ENCODE data around the gene DNMT1. TPM values are rescaled to one million over a fixed set of nuclear protein-coding genes. Genes with fewer than 3 reads are reported as not detected.
A peak's percentile ranks its signal among the peaks of the same experiment; 100 is the strongest.
"Not testable (repeated sequence)": the region's sequence is repeated elsewhere in the genome, so short reads cannot be mapped to it uniquely, and the experiment has no call there.

The DNMT1 gene
- total RNA-seq, 8 experiments from 2014 or later: 16.9 to 92.4 (median 37.4) TPM

DNA sequence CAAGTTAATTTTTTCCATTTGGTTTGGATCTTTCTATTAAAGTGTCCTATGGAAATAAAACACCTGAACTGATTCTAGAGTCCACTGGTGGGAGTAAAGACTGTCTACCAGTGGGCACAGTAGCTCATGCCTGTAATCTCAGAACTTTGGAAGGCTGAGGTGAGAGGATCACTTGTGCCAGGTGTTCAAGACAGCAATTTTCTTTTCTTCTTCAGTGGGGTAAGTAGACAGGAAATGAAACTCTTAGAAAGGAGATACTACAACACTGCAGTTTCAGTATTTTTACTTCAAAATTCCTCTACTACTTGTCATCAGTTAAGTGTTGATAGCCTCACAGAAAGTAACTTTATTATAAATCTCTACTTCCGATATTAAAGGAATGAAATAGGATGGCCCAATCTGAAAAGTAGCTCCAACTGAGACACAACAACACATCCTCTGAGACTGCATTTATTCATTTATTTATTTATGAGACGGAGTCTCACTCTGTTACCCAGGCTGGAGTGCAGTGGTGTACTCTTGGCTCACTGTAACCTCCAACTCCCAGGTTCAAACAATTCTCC lies 26.3 kb downstream of the DNMT1 start:
- Histone ChIP-seq H3K27ac (no peak overlapping the region), H3K4me3 (no peak overlapping the region), H3K4me1 (replicated peaks in 1 of 2) (no peaks in the 10 kb centered on the region)
- WGBS, 10 experiments: 88 to 100% (median 100%) methylated on average over 1 to 2 of the region's 2 CpGs; no CpG with 5 or more reads in 5 of the 10 experiments
- in situ Hi-C loops (cut with MboI; ENCODE audit: low pct_unique_long_range_greater_than_20kb in 2 of 9, low sequenced_read_pairs in 9 of 9, unreplicated experiment in 9 of 9): no loop called here
- no peak for ATAC-seq (replicated peaks in 6 of 8)

DNA sequence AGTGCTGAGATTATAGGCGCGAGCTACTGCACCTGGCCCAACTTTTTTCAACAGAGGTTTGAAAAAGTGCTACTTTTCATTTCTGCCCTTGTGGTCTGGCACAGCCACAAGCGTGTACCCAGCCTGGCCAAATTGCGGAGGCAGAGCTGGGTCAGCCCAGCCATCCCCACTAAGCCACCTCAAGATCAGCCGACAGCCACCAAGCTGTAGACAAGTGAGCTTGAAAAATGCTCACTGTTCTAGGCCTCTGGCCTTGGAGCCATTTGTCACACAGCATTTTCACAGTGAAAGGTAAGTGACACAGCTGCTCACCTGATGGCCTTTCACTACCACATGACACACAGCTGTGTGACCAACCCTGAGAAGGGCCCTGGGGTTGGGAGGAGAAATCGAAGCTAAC lies 27.3 kb downstream of the DNMT1 start:
- in situ Hi-C loops (cut with MboI; ENCODE audit: low pct_unique_long_range_greater_than_20kb in 2 of 9, low sequenced_read_pairs in 9 of 9, unreplicated experiment in 9 of 9): no loop called here
- no peak for ATAC-seq (replicated peaks in 6 of 8)
- no peak overlapping the region for H3K27ac ChIP-seq
- no peak overlapping the region for H3K4me3 ChIP-seq
- 88 to 100% (median 100%) methylated on average over 1 to 4 of the region's 6 CpGs; no CpG with 5 or more reads in 4 of the 10 experiments for WGBS, 10 experiments
- no peaks in the 10 kb centered on the region for H3K4me1 ChIP-seq (replicated peaks in 1 of 2)

DNA sequence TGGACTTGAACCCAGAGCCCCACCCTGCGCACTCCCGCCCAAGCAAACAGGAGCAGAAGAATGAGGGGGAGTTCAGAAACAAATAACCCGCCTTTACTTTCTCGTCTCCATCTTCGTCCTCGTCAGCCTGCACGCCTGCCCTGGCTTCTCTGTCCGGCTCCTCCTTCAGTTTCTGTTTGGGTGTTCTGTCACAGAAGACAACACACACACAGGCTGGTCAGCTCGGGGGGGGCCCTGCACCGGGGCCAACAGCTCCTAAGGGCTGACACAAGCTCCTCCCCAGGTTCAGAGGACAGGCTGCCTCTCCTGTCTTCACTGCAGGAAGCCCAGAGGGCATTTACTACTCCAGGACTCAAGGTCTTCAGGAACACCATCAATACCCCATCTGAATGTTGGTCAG lies 28.3 kb downstream of the DNMT1 start:
- H3K4me3 ChIP-seq; ATAC-seq (replicated peaks in 6 of 8); H3K27ac ChIP-seq; H3K4me1 ChIP-seq (replicated peaks in 1 of 2); in situ Hi-C loops (cut with MboI; ENCODE audit: low pct_unique_long_range_greater_than_20kb in 2 of 9, low sequenced_read_pairs in 9 of 9, unreplicated experiment in 9 of 9): not testable (repeated sequence)
- WGBS, 10 experiments: 97 to 100% methylated on average over 1 to 5 of the region's 10 CpGs; no CpG with 5 or more reads in 8 of the 10 experiments

DNA sequence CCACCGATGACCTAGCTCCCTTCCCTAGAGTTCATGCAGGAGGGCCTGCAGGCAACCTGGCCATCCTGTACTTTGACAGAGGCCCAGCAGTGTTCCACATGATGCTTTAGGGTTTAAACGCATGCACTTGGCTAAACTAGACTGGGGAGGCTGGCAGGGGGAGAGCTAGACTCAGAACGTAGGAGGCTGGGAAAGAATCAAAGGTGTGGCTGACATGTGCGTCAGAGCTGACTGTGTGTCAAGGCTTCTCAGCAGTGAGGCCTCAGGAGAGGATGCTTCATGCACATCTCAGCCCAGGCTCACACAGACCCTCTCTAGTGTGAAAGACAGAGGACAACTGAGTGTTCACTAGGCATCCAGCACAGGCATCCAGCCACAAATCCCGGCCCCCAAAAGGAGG lies 28.7 kb downstream of the DNMT1 start:
- H3K4me3 ChIP-seq: no peak overlapping the region
- H3K4me1 ChIP-seq (replicated peaks in 1 of 2): no peaks in the 10 kb centered on the region
- H3K27ac ChIP-seq: no peak overlapping the region
- no peak for ATAC-seq (replicated peaks in 6 of 8)
- in situ Hi-C loops (cut with MboI; ENCODE audit: low pct_unique_long_range_greater_than_20kb in 2 of 9, low sequenced_read_pairs in 9 of 9, unreplicated experiment in 9 of 9): no loop called here
- 80 to 100% (median 92%) methylated on average over 1 to 2 of the region's 5 CpGs; no CpG with 5 or more reads in 4 of the 10 experiments for WGBS, 10 experiments

DNA sequence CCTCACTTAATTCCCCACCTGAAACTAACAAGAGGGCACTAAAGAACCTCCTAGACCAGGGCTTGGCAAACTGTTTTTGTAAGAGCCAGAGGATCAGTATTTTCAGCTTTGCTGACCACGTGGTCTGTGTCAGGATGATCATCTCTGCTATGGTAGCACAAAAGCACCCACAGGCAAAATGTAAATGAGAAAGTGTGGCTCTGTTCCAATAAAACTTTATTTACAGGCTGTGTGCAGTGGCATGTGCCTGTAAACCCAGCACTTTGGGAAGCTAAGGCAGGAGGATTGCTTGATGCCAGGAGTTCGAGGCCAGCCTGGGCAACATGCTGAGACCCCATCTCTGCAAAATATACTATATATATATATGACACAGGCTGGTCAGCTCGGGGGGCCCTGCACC lies 31.2 kb downstream of the DNMT1 start:
- peak in 1 of 8 experiments; percentile 55 for ATAC-seq (replicated peaks in 6 of 8)
- H3K27ac ChIP-seq: no peak overlapping the region
- no peak overlapping the region for H3K4me3 ChIP-seq
- WGBS, 10 experiments: 20 to 100% (median 100%) methylated on average over 1 to 2 of the region's 3 CpGs; no CpG with 5 or more reads in 3 of the 10 experiments
- in situ Hi-C loops (cut with MboI; ENCODE audit: low pct_unique_long_range_greater_than_20kb in 2 of 9, low sequenced_read_pairs in 9 of 9, unreplicated experiment in 9 of 9): no loop called here
- no peaks in the 10 kb centered on the region for H3K4me1 ChIP-seq (replicated peaks in 1 of 2)

DNA sequence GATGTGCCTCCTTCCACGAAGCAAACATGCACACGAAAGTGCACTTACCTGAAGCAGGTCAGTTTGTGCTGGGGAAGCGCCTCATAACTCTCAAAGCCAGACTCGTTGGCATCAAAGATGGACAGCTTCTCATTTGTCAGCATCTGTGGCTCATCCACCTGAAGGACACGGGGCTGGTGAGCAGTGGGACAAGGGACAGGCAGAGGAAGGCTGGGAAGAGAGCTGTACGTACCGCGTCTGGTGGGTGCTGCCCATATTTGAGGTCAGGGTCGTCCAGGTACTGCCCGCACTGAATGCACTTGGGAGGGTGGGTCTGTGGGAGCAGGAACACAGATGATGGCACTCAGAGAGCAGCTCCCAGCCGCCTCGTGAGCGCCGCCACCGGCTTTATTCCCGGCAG lies 35.1 kb downstream of the DNMT1 start:
- H3K4me1 ChIP-seq (replicated peaks in 1 of 2): no peaks in the 10 kb centered on the region
- in situ Hi-C loops (cut with MboI; ENCODE audit: low pct_unique_long_range_greater_than_20kb in 2 of 9, low sequenced_read_pairs in 9 of 9, unreplicated experiment in 9 of 9): no loop called here
- 84 to 100% (median 100%) methylated on average over 1 to 12 of the region's 16 CpGs; no CpG with 5 or more reads in 5 of the 10 experiments for WGBS, 10 experiments
- H3K27ac ChIP-seq: no peak overlapping the region
- no peak overlapping the region for H3K4me3 ChIP-seq
- no peak for ATAC-seq (replicated peaks in 6 of 8)

DNA sequence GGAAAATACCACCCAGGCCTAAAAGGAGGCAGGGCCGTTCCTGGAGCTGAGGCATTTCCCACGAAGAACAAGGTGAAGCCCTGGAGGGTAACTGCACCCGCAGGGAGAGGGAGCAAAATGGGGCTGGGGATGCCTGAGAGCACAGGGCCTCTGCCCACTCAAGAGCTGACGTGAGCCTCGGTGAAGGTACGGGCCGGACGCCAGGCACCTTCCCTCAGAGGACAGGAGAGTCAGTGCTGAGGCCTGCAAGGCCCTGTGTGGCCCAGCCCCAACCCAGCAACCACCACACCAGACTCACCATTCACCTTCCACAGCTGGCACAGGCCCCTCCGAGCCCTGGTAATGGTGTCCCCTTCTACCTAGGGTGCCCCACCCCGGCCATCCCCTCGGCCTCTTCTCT lies 36.3 kb downstream of the DNMT1 start:
- no peak overlapping the region for H3K4me3 ChIP-seq
- no peak for ATAC-seq (replicated peaks in 6 of 8)
- no peaks in the 10 kb centered on the region for H3K4me1 ChIP-seq (replicated peaks in 1 of 2)
- H3K27ac ChIP-seq: no peak overlapping the region
- in situ Hi-C loops (cut with MboI; ENCODE audit: low pct_unique_long_range_greater_than_20kb in 2 of 9, low sequenced_read_pairs in 9 of 9, unreplicated experiment in 9 of 9): no loop called here
- 92 to 98% methylated on average over 6 of the region's 11 CpGs; no CpG with 5 or more reads in 8 of the 10 experiments for WGBS, 10 experiments

DNA sequence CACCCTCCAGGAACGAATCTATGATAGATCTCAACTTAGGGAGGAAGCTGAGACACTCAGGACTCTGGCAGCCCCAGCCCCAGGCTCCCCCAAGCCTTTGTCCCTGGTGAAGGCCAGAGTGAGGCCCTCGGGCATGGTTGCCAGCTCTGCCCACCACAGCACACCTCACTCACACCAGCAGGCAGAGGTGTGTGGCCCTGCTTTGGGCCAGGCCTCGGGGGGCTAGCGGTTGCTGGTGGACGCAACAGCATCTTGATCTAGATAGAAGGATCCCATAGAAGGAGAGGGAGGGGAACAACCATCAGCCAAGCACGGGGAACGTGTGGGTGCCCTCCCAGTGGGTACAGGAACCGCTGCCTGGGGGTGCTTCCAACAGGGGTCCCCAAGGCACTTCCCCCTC lies 36.7 kb downstream of the DNMT1 start:
- Histone ChIP-seq H3K4me3 (no peak overlapping the region), H3K27ac (no peak overlapping the region), H3K4me1 (replicated peaks in 1 of 2) (no peaks in the 10 kb centered on the region)
- no peak for ATAC-seq (replicated peaks in 6 of 8)
- 100% methylated on average over 1 of the region's 8 CpGs; no CpG with 5 or more reads in 8 of the 10 experiments for WGBS, 10 experiments
- in situ Hi-C loops (cut with MboI; ENCODE audit: low pct_unique_long_range_greater_than_20kb in 2 of 9, low sequenced_read_pairs in 9 of 9, unreplicated experiment in 9 of 9): no loop called here

DNA sequence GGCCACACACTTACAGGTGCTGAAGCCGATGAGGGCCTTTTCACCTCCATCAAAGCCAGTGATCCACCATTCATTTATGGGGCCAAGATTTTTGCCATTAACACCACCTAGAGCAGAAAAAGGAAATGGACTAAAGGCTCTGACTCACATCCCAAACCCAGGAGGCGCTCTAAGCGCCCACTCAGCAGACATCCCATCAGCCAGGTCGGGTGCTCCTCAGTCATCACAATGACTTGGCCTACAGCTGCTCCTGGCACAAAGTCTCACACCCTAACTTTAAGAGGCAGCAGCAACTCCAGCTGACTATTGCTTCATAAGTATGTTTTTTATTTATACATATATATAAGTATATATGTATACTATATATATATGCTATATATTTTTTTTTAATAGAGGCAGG lies 38.9 kb downstream of the DNMT1 start:
- no peak overlapping the region for H3K27ac ChIP-seq
- ATAC-seq (replicated peaks in 6 of 8): no peak
- in situ Hi-C loops (cut with MboI; ENCODE audit: low pct_unique_long_range_greater_than_20kb in 2 of 9, low sequenced_read_pairs in 9 of 9, unreplicated experiment in 9 of 9): no loop called here
- H3K4me3 ChIP-seq: no peak overlapping the region
- H3K4me1 ChIP-seq (replicated peaks in 1 of 2): no peaks in the 10 kb centered on the region
- WGBS, 10 experiments: 67 to 100% (median 78%) methylated on average over 1 to 4 of the region's 4 CpGs; no CpG with 5 or more reads in 6 of the 10 experiments

DNA sequence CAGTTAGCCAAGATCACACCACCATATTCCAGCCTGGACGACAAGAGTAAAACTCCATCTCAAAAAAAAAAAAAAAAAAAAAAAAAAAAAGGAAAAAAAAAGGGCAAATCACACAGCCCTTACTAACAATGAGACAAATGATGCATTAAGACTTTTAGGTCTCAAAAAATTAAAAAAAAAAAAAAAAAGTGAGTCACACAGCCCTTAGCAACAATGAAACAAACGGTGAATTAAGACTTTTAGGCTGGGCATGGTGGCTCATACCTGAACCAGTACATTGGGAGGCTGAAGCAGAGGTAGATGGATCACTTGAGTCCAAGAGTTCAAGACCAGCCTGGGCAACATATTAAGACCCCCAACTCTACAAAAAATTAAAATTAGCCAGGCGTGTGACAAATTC lies 42.7 kb downstream of the DNMT1 start:
- Histone ChIP-seq H3K4me3 (no peak overlapping the region), H3K27ac (no peak overlapping the region), H3K4me1 (replicated peaks in 1 of 2) (no peaks in the 10 kb centered on the region)
- ATAC-seq (replicated peaks in 6 of 8): no peak
- WGBS, 10 experiments: 55 to 100% (median 94%) methylated on average over 1 to 2 of the region's 3 CpGs; no CpG with 5 or more reads in 2 of the 10 experiments
- in situ Hi-C loops (cut with MboI; ENCODE audit: low pct_unique_long_range_greater_than_20kb in 2 of 9, low sequenced_read_pairs in 9 of 9, unreplicated experiment in 9 of 9): no loop called here

DNA sequence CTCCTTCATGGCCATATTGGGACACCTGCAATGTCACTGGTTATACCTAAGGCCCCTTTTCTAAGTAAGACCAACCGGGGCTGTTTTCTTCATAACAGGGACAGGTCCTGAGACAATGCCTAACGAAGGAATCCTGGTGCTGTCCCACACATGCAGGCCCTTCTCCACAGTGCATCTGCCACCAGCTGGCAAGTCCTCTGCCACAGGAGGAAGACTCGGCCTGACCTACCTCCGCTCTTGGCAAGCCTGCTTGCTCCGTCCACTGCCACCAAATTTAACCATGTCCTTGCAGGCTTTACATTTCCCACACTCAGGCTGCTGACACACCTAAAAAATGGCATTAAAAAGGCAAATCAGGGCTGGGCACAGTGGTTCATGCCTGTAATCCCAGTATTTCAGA lies 43.2 kb downstream of the DNMT1 start:
- ATAC-seq (replicated peaks in 6 of 8): no peak
- 20 to 100% (median 88%) methylated on average over 1 to 5 of the region's 5 CpGs; no CpG with 5 or more reads in 4 of the 10 experiments for WGBS, 10 experiments
- H3K4me1 ChIP-seq (replicated peaks in 1 of 2): no peaks in the 10 kb centered on the region
- H3K4me3 ChIP-seq: no peak overlapping the region
- no peak overlapping the region for H3K27ac ChIP-seq
- in situ Hi-C loops (cut with MboI; ENCODE audit: low pct_unique_long_range_greater_than_20kb in 2 of 9, low sequenced_read_pairs in 9 of 9, unreplicated experiment in 9 of 9): no loop called here

DNA sequence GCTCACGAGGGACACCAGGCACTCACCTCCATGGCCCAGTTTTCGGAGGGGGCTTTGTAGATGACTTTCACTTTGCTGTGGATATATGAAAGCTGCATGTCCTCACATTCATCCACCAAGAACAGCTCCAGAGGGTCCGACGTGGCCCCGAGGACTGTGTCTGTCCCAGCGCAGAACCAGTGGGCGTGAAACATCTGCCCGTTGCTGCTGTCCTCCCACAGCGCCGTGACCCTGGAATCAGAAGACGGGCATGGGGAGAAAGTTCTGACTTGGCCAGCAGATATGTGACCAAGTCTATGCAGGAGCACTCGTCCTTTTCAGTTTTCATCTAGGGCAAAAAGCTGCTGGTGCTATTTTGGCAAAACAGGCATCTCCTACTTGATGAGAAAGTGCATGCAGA lies 45.3 kb downstream of the DNMT1 start:
- ATAC-seq (replicated peaks in 6 of 8): no peak
- 97 to 100% (median 100%) methylated on average over 1 to 11 of the region's 12 CpGs; no CpG with 5 or more reads in 4 of the 10 experiments for WGBS, 10 experiments
- in situ Hi-C loops (cut with MboI; ENCODE audit: low pct_unique_long_range_greater_than_20kb in 2 of 9, low sequenced_read_pairs in 9 of 9, unreplicated experiment in 9 of 9): no loop called here

DNA sequence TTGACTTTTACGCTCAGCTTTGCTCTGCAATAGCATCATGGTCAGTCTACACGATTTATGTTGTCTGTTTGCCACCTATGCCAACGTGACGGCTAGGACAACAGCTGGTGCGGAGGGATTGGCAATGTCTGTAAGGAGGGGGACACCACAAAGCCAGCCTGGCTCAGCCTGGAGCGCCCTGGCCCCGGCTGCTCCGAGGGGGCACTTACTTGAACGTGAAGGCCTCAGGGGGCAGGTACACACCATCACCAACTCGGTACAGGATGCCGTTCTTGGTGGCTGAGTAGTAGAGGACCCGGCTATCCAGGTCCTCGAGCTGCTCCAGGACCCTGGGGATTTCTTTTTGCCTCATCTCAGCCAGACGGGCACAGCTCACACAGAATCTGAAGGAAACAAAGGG lies 48.6 kb downstream of the DNMT1 start:
- H3K4me1 ChIP-seq (replicated peaks in 1 of 2): no peaks in the 10 kb centered on the region
- in situ Hi-C loops (cut with MboI; ENCODE audit: low pct_unique_long_range_greater_than_20kb in 2 of 9, low sequenced_read_pairs in 9 of 9, unreplicated experiment in 9 of 9): no loop called here
- no peak overlapping the region for H3K4me3 ChIP-seq
- no peak for ATAC-seq (replicated peaks in 6 of 8)
- no peak overlapping the region for H3K27ac ChIP-seq
- 93 to 100% (median 98%) methylated on average over 1 to 4 of the region's 14 CpGs; no CpG with 5 or more reads in 4 of the 10 experiments for WGBS, 10 experiments

More for the DNA sequence above, 45.3 kb downstream of the DNMT1 start:
- H3K4me3 ChIP-seq: no peak overlapping the region
- H3K27ac ChIP-seq: no peak overlapping the region
- H3K4me1 ChIP-seq (replicated peaks in 1 of 2): no peaks in the 10 kb centered on the region

DNA sequence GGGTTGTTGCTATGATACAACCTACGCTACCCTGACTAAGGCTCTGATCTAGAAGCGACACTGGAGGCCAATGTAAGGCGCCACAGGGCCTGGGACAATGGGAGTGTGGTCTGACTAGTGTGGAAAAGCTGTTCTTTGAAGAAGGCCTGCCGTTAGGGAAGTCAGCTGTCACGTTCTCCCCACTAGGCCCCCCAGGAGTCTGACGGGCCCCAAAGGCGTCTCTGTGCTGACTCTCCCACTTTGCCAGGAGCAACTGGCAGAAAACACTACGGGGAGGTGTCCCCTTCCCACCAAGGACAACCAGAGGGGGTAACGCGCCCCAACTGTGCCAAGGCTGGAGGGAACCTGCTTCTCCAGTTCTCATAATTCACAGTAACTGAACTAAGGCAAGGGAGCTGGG lies 49.7 kb downstream of the DNMT1 start:
- in situ Hi-C loops (cut with MboI; ENCODE audit: low pct_unique_long_range_greater_than_20kb in 2 of 9, low sequenced_read_pairs in 9 of 9, unreplicated experiment in 9 of 9): no loop called here
- no peak overlapping the region for H3K4me3 ChIP-seq
- 80 to 100% (median 100%) methylated on average over 1 to 9 of the region's 10 CpGs; no CpG with 5 or more reads in 5 of the 10 experiments for WGBS, 10 experiments
- no peaks in the 10 kb centered on the region for H3K4me1 ChIP-seq (replicated peaks in 1 of 2)
- no peak for ATAC-seq (replicated peaks in 6 of 8)
- H3K27ac ChIP-seq: no peak overlapping the region
